GM21447 (cell line): ENCODE results near the gene NR4A2.
"Not testable (repeated sequence)": the region's sequence is repeated elsewhere in the genome, so short reads cannot be mapped to it uniquely, and the experiment has no call there.

Source experiments
- ATAC-seq: cut with Tn5 transposase; IDR thresholded peaks from one replicate; pipeline ENCODE4 v1.9.1; 2021; ENCODE audit not compliant: unreplicated experiment

NR4A2 gene

GRCh38 chr2:156322686-156323231 is 9.8 kb downstream of the NR4A2 start:
- peak; percentile 17 for ATAC-seq

- peak; percentile 75 for ATAC-seq
Measured at GRCh38 chr2:156322051-156322685, 10.4 kb downstream of the NR4A2 start.

GRCh38 chr2:156321243-156321904 is 11.1 kb downstream of the NR4A2 start:
- no peak for ATAC-seq

- ATAC-seq, result no peak
Measured at GRCh38 chr2:156320486-156321098, 11.9 kb downstream of the NR4A2 start.

GRCh38 chr2:156319811-156320485 is 12.6 kb downstream of the NR4A2 start:
- no peak for ATAC-seq

GRCh38 chr2:156317631-156318030 is 14.9 kb downstream of the NR4A2 start:
- ATAC-seq, result no peak

- ATAC-seq, result no peak
Measured at GRCh38 chr2:156311976-156312375, 20.5 kb downstream of the NR4A2 start.

GRCh38 chr2:156310773-156311172 is 21.7 kb downstream of the NR4A2 start:
- ATAC-seq, result no peak

GRCh38 chr2:156309917-156310316 is 22.6 kb downstream of the NR4A2 start:
- no peak for ATAC-seq

GRCh38 chr2:156309167-156309566 is 23.4 kb downstream of the NR4A2 start:
- ATAC-seq, result peak; percentile 83

- no peak for ATAC-seq
Measured at GRCh38 chr2:156306821-156307220, 25.7 kb downstream of the NR4A2 start.

- no peak for ATAC-seq
Measured at GRCh38 chr2:156305121-156305520, 27.4 kb downstream of the NR4A2 start.

GRCh38 chr2:156300337-156300736 is 32.2 kb downstream of the NR4A2 start:
- ATAC-seq, result no peak

- no peak for ATAC-seq
Measured at GRCh38 chr2:156294945-156295580, 37.5 kb downstream of the NR4A2 start.

- not testable (repeated sequence) for ATAC-seq
Measured at GRCh38 chr2:156293382-156293781, 39.1 kb downstream of the NR4A2 start.

- no peak for ATAC-seq
Measured at GRCh38 chr2:156279446-156280150, 52.9 kb downstream of the NR4A2 start.
